HepG2 (cell line): ENCODE data around the gene VDAC1. TPM values are rescaled to one million over a fixed set of nuclear protein-coding genes. Genes with fewer than 3 reads are reported as not detected.
A peak's percentile ranks its signal among the peaks of the same experiment; 100 is the strongest.

Experiments used
- ARHGAP35 ChIP-seq: sonication (generic); formaldehyde crosslinking; IDR thresholded peaks from 2 replicates; pipeline ENCODE4 v1.9.0; 2022; ENCODE audit warnings: mild to moderate bottlenecking, inconsistent platforms, moderate library complexity, missing genetic modification reagents, borderline replicate concordance
- ATM ChIP-seq: fragments of 450-650 bp; IDR thresholded peaks from 2 replicates; pipeline ENCODE4 v1.7.1; 2017; ENCODE audit warnings: mild to moderate bottlenecking, borderline replicate concordance
- CREB1 ChIP-seq, 2 experiments: fragments of 450-650 bp in 1 of 2; IDR thresholded peaks; 2 replicates each; pipeline ENCODE4 v1.6.1; 2016 to 2017; ENCODE audit warnings: control low read depth in 1 of 2, mild to moderate bottlenecking in 1 of 2, missing compliant biosample characterization in 1 of 2, missing genetic modification characterization in 1 of 2
- PCBP1 ChIP-seq: fragments of 200-400 bp; formaldehyde crosslinking; IDR thresholded peaks from 2 replicates; pipeline ENCODE4 v1.6.1; 2017; ENCODE audit warnings: mild to moderate bottlenecking, low read depth, low read length, borderline replicate concordance
- POLR2AphosphoS5 ChIP-seq: IDR thresholded peaks from 2 replicates; pipeline ENCODE4 v1.6.1; 2012; ENCODE audit warnings: low read depth, low read length
- SMAD9 ChIP-seq: sonication (generic); formaldehyde crosslinking; IDR thresholded peaks from 2 replicates; pipeline ENCODE4 v1.5.1; 2020; ENCODE audit warnings: mild to moderate bottlenecking, missing genetic modification reagents
- UBTF ChIP-seq: sonication (generic); formaldehyde crosslinking; IDR thresholded peaks from 2 replicates; pipeline ENCODE4 v1.4.0; 2020; ENCODE audit warnings: mild to moderate bottlenecking, missing genetic modification reagents
- YEATS2 ChIP-seq: sonication (generic); formaldehyde crosslinking; IDR thresholded peaks from 2 replicates; pipeline ENCODE4 v1.4.0; 2020; ENCODE audit warnings: missing genetic modification reagents, borderline replicate concordance
- ZFP36L2 ChIP-seq: sonication (generic); formaldehyde crosslinking; IDR thresholded peaks from 2 replicates; pipeline ENCODE4 v1.4.0; 2020; ENCODE audit warnings: missing genetic modification reagents
- ZFYVE20 ChIP-seq: sonication (generic); formaldehyde crosslinking; IDR thresholded peaks from 2 replicates; pipeline ENCODE4 v1.8.0; 2023; ENCODE audit warnings: low read depth, mild to moderate bottlenecking, moderate library complexity, missing genetic modification reagents, borderline replicate concordance
- ZKSCAN1 ChIP-seq: fragments of 150-350 bp; IDR thresholded peaks from 2 replicates; pipeline ENCODE4 v1.6.1; 2014; ENCODE audit warnings: low read length
- ZMYM3 ChIP-seq: sonication (generic); formaldehyde crosslinking; IDR thresholded peaks from 2 replicates; pipeline ENCODE4 v1.5.1; 2020; ENCODE audit warnings: mild to moderate bottlenecking, missing genetic modification reagents
- ZNF138 ChIP-seq: sonication (generic); formaldehyde crosslinking; IDR thresholded peaks from 2 replicates; pipeline ENCODE4 v1.5.0; 2020; ENCODE audit warnings: mild to moderate bottlenecking, low read depth, missing genetic modification reagents
- ZNF296 ChIP-seq: sonication (generic); formaldehyde crosslinking; conservative IDR thresholded peaks from 2 replicates; pipeline ENCODE4 v1.5.0; 2020; ENCODE audit warnings: mild to moderate bottlenecking, missing genetic modification reagents
- ZNF34 ChIP-seq: sonication (generic); formaldehyde crosslinking; IDR thresholded peaks from 2 replicates; pipeline ENCODE4 v1.4.0; 2020; ENCODE audit warnings: mild to moderate bottlenecking, missing genetic modification reagents, borderline replicate concordance
- ZNF460 ChIP-seq: sonication (generic); formaldehyde crosslinking; IDR thresholded peaks from 2 replicates; pipeline ENCODE4 v1.5.1; 2020; ENCODE audit warnings: missing genetic modification reagents, mild to moderate bottlenecking, borderline replicate concordance
- ZNF589 ChIP-seq: sonication (generic); formaldehyde crosslinking; conservative IDR thresholded peaks from 2 replicates; pipeline ENCODE4 v1.8.0; 2022; ENCODE audit warnings: mild to moderate bottlenecking, moderate library complexity, missing genetic modification reagents
- ZSCAN20 ChIP-seq: sonication (generic); formaldehyde crosslinking; IDR thresholded peaks from 2 replicates; pipeline ENCODE4 v1.4.0; 2020; ENCODE audit warnings: missing genetic modification reagents, mild to moderate bottlenecking, borderline replicate concordance
- ZSCAN31 ChIP-seq: sonication (generic); formaldehyde crosslinking; IDR thresholded peaks from 2 replicates; pipeline ENCODE4 v1.5.0; 2020; ENCODE audit warnings: low read depth, mild to moderate bottlenecking, missing genetic modification reagents
- polyA plus RNA-seq, 8 experiments: library from polyadenylated mRNA; depleted of rRNA in 3 of 8; stranded (reverse) in 7 of 8; unstranded in 1 of 8; fragments of >200 nt; fragmentation: Illumina TruSeq in 4 of 8; extraction: Trizol in 4 of 8; gene quantifications; 2 replicates each; pipeline versions ENCODE4 v1.2.1 to v1.2.3, GENCODE V29; 2011 to 2016; ENCODE audit warnings: low read depth in 4 of 8, missing spikeins in 1 of 8, mixed read lengths in 1 of 8; ENCODE audit not compliant: insufficient read depth in 1 of 8
- total RNA-seq, 5 experiments: library from RNA; depleted of rRNA; stranded (reverse); fragments of >200 nt; fragmentation: Illumina TruSeq; extraction: Trizol; gene quantifications; 2 replicates each; pipeline ENCODE4 v1.2.3, GENCODE V29; 2016; ENCODE audit warnings: low read depth in 1 of 5
- TF ChIP-seq, protein P1 (sequence below): sonication (generic); formaldehyde crosslinking; IDR thresholded peaks from 2 replicates; pipeline ENCODE4 v1.4.0; 2020; ENCODE audit warnings: missing genetic modification reagents
- TF ChIP-seq, protein P2 (sequence below): sonication (generic); formaldehyde crosslinking; IDR thresholded peaks from 2 replicates; pipeline ENCODE4 v1.5.0; 2020; ENCODE audit warnings: missing genetic modification reagents, mild to moderate bottlenecking, borderline replicate concordance
- TF ChIP-seq, protein P3 (sequence below): sonication (generic); formaldehyde crosslinking; IDR thresholded peaks from 2 replicates; pipeline ENCODE4 v1.5.1; 2020; ENCODE audit warnings: missing genetic modification reagents, mild to moderate bottlenecking, borderline replicate concordance

The VDAC1 gene
- total and polyA plus RNA-seq, 2 of the 13 experiments (the other 11 are each of a cell fraction or from before 2014, with no cell fraction given): 112 to 380 TPM

DNA sequence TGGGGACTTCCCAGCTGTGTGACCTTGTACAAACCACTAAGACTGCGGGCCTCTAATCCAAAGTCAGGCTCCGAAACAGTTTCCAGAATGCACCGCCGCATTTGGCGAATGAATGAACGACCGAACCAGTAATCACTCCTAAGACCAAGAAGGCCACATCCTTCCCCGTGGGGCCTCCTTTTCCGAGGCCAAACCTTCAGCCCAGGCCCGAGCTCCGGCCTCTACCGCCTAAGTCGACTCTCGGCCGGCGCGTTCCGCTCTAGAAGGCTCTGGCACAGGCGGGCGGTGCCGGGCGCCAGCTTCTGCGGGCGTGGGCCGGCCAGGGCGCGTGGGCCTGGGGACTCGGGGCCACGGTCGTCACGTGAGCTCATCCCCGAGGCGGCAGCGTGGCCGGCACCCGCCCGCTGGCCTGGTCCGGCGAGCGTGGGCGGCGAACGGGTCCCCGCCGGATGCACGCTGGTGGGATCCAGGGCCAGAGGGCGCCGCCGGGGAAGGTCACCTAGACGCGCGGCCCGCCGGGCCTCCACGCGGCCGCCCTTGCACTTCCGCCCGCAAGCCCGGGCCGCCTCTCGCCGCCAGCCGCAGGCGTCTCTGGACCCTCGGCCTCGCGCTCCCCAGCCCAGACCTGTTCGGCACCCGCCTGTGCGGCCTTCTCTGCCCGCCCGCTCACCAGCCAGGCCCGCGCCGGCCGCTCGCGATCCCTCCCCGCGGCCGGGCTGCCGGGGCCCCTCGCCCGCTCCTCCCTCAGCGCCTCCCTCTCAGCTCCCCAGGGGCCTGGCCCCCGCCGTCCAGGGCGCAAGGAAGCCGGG, 754 bp downstream of the VDAC1 start (continued):
- TF ChIP-seq ZFYVE20: no peak
- TF ChIP-seq ZSCAN31 (CRISPR knock-in tag): peak; percentile 51; the same call in 1 of the 2 replicates
- peak; percentile 72; the same call in 1 of the 2 replicates for TF ChIP-seq UBTF (CRISPR knock-in tag)
- TF ChIP-seq, protein P1, sequence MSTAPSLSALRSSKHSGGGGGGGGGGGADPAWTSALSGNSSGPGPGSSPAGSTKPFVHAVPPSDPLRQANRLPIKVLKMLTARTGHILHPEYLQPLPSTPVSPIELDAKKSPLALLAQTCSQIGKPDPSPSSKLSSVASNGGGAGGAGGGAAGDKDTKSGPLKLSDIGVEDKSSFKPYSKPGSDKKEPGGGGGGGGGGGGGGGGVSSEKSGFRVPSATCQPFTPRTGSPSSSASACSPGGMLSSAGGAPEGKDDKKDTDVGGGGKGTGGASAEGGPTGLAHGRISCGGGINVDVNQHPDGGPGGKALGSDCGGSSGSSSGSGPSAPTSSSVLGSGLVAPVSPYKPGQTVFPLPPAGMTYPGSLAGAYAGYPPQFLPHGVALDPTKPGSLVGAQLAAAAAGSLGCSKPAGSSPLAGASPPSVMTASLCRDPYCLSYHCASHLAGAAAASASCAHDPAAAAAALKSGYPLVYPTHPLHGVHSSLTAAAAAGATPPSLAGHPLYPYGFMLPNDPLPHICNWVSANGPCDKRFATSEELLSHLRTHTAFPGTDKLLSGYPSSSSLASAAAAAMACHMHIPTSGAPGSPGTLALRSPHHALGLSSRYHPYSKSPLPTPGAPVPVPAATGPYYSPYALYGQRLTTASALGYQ: no peak
- TF ChIP-seq, protein P2, sequence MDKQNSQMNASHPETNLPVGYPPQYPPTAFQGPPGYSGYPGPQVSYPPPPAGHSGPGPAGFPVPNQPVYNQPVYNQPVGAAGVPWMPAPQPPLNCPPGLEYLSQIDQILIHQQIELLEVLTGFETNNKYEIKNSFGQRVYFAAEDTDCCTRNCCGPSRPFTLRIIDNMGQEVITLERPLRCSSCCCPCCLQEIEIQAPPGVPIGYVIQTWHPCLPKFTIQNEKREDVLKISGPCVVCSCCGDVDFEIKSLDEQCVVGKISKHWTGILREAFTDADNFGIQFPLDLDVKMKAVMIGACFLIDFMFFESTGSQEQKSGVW (CRISPR knock-in tag): no peak
- TF ChIP-seq ZNF138: 0 out of 2 replicates have a peak, but pooled peaks have one; percentile 56
- TF ChIP-seq, protein P3, sequence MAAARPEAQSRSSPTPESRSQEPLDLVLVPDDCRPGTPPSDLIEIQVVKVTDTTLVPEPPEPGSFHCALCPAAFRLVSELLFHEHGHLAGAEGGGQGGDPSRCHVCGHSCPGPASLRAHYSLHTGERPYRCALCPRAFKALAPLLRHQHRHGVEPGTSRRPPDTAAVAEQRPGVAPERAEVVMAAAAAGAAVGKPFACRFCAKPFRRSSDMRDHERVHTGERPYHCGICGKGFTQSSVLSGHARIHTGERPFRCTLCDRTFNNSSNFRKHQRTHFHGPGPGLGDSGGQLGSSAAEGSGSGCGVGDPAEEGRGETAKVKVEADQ (CRISPR knock-in tag): peak; percentile 76; the same call in 1 of the 2 replicates
- no peak for TF ChIP-seq ZNF460
- no peak for TF ChIP-seq ATM
- TF ChIP-seq ZKSCAN1: no peak
- no peak for TF ChIP-seq YEATS2 (CRISPR knock-in tag)
- TF ChIP-seq ZNF589 (CRISPR knock-in tag): no peak
- TF ChIP-seq ZNF296: no peak
- TF ChIP-seq ZNF34 (CRISPR knock-in tag): no peak
- no peak for TF ChIP-seq CREB1 (IDR thresholded peaks at IDR 0.05)
- TF ChIP-seq CREB1 (CRISPR knock-in tag; IDR thresholded peaks at IDR 0.05): no peak
- TF ChIP-seq ZSCAN20 (CRISPR knock-in tag): no peak
- TF ChIP-seq SMAD9 (CRISPR knock-in tag): no peak
- TF ChIP-seq ZMYM3 (CRISPR knock-in tag): no peak
- TF ChIP-seq ARHGAP35 (CRISPR knock-in tag): no peak
- no peak for TF ChIP-seq POLR2AphosphoS5
- TF ChIP-seq PCBP1: no peak
- no peak for TF ChIP-seq ZFP36L2 (CRISPR knock-in tag)
